GM18858 (cell line): ENCODE measurements around the gene CCN5.
"Not testable (repeated sequence)": the region's sequence is repeated elsewhere in the genome, so short reads cannot be mapped to it uniquely, and the experiment has no call there.

Experiments
- ATAC-seq: cut with Tn5 transposase; IDR thresholded peaks from one replicate; pipeline ENCODE4 v1.9.1; 2021; ENCODE audit not compliant: unreplicated experiment

CCN5 gene

DNA sequence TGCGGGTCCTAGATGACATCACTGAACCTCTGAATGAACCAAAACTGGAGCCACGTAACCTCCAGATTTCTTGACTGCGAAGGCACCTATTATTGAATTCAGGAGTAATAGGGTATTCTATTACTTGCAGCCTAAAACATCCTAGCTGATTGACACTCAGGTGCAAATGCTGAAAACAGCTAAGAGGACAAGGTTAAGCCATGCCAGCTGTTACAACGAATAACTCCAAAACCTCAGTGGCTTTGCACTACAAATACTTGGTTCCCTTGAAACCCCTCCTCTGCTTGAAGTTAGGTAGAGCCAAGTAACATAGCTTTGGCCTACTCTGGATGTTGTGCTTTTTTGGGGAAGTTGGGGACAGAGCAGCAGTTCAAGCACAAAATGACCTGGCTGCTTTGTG lies 21.0 kb upstream of the CCN5 start:
- no peak for ATAC-seq

- no peak for ATAC-seq
These were observed 19.9 kb upstream of the CCN5 start for GRCh38 chr20:44695295-44695673.

DNA sequence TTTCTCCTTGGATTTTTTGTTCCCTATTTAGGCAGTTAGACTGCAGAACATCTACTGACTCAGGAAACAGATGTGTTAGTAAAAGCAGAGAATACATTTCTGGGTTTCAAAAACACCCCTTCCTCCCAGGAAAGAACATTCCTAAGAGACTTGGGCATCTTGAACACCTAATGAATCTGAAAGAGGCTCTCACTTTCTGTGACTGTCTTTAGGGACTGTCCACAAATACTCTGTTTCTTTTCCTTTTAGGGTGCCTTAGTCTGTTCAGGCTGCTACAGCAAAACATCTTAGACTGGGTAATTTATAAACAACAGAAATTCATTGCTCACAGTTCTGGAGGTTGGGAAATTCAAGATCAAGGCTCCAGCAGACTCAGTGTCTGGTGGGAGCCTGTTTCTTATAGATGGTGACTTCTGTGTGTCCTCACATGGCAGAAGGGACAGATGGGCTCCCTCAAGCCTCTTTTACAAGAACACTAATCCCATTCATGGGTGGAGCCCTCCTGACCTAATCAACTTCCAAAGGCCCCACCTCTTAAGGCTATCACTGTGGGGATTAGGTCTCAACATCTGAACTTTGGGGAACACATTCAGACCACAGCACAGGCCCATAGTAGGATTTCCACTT lies 19.4 kb upstream of the CCN5 start:
- no peak for ATAC-seq

- ATAC-seq: no peak
These were observed 18.9 kb upstream of the CCN5 start for GRCh38 chr20:44696315-44696714.

- not testable (repeated sequence) for ATAC-seq
These were observed 18.1 kb upstream of the CCN5 start for GRCh38 chr20:44697041-44697440.

DNA sequence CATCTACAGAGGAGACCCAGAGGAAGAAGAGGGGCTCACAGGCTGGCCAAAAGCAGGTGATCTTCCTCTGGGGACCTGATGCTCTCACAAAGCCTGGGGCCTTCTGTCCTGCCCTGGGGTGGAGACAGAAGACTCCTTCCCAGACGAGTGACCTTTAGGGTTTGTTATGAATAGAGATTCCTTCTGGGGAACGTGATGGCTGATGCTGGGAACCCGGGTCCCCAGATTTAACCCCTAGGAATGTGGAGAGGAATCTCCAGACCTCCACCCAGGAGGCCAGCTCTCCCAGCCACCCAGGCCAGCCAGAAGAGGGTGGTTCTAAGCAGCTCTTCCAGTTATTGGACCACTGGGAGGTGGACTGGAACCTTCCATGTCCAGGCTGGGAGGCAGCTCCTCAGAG lies 16.8 kb upstream of the CCN5 start:
- no peak for ATAC-seq

- ATAC-seq: no peak
These were observed 14.9 kb upstream of the CCN5 start for GRCh38 chr20:44700306-44700705.

DNA sequence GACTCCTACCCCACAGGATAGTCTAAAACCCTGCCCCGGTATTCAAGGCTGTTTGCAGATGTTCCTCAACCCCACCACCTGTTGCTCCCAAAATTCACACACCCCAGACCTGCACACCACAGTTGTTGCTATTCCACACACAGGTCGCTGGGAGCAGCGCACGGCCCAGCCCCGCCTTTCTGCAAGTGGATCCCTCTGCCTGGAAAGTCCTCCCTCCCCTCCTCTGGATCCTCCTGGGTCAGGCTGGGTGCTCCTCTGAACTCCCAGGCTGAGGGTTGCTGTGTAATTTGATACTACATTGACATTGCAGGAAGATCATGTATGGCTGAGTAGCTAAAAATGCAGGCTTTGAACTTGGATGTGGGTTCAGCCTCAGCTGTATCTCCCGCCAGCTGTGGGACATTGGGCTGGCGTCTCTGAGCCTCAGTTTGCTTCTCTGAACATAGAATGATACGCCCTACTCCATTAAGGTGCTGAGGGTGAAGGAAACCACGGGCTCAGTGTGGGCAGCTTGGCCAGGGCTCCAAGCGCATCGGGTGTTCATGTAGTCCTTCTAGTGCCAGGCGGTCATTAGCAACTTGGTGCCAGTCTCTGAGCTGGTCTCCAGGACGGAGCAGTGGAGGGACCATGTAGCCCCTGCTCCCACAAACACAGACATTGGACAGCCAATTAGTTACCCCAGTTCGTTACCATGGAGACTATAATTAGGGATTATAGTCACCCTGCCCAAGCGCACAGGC lies 13.9 kb upstream of the CCN5 start:
- no peak for ATAC-seq

DNA sequence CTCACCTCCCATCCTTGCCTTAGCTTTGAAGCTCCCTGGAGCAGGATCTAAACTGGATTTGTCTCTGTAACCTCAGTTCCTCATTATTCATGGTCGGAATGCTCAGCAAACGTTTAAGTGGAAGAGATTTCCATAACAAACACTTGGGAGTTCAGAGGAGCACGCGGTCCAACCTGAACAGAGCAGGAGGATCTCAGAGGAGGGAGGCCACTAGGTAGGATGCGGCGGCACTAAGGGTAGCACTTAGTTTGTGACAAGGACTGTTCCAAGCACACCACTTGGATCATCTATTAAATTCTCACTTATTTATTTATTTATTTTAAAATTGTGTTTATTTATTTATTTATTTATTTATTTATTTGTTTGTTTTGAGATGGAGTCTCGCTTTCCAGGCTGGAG lies 13.3 kb upstream of the CCN5 start:
- no peak for ATAC-seq

GRCh38 chr20:44702776-44703175 lies 12.4 kb upstream of the CCN5 start:
- ATAC-seq: no peak

DNA sequence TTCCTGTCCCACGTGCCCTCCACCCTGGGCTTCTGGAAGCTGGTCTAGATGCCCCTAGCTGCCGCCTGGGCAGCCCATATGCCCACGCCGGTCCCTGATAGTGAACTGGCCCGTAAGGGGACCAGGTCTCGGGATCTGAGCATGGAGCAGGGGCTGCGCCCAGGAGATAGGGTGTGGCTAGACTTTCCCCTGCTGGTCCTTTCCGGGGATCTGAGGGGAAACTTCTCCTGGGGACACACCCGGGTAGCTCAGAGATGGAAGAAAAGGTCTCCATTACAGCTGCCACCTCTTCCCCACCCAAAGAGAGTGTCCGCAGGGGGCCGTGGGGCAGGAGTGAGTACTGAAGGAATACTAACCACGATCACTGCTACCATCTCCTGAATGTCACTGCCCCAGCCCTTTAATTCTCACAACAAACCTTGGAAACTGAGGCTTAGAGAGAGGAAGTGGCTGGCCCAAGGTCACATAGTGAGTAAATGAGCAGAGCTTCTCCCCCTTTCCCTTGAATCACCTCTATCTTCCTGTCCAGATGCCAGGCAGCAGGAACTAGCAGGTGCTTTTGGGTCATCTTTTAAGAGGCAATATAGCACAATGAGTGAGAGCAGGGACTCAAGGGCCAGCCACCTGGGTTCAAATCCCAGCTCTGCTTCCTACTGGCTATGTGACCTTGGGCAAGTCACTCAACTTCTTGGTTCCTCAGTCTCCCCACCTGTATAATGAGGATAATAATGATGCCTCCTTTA lies 11.8 kb upstream of the CCN5 start:
- no peak for ATAC-seq

DNA sequence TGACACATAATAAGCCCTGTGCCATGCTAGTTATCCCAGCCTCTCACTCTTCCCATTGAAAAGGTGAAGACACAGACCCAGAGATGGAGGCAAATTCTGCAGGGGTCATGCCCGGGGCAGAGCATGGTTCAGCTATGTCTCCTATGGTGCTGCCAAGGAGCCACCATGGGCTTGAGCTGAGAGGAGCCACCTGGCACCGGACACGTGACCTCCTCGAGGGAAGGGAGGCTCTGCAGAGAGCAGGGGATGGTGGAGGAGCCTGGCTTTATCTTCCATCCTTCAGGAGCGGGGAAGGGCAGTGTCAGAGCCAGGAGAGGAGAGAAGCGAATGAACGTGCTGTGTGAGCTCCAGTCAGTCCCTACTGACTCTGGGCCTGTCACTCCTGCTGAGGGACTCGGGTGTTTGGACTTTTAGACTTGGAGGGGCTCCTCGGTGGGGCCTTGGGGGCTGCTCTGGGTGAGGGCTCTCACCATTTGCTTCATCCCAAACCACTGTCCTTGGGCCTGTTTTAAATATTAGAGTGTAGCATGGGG lies 11.1 kb upstream of the CCN5 start:
- no peak for ATAC-seq

- no peak for ATAC-seq
These were observed 10.6 kb upstream of the CCN5 start for GRCh38 chr20:44704551-44704971.

GRCh38 chr20:44705364-44706094 lies 9.6 kb upstream of the CCN5 start:
- ATAC-seq: no peak

DNA sequence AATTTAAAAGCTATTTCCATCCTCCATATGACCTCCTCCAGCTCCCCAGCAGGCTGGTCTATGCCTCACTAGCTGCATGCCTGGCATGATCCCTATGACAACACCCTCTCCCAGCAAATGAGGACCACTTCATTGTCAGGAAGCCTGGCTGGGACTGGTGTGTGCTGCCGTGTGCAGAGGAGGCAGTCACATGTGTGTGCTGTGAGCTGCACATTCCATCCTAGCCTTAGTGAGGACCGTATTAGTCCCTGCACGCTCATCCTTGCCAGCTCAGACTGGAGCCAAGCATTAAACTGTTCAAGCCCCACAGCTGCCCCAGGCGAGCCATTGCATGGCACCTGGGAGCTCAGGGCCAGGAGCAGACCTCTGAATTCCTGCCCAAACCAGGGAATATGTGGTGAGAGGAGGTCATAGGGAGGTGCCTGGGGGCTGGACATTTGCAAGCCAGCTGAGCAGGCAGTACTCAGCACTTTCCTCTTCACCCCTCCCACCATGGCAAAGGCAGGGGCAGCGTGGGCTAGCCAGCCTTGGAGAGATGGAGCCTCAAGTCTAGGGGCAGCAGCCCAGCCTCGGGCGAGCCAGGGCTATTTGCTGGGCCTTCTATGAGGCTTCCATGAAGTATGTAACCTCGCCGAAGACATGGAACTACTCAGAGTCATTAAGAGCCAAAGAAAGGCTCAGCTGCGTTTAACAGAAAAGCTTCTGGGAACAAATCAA lies 8.7 kb upstream of the CCN5 start:
- ATAC-seq: no peak

GRCh38 chr20:44707018-44707579 lies 8.1 kb upstream of the CCN5 start:
- ATAC-seq: no peak

- ATAC-seq: no peak
These were observed 5.8 kb upstream of the CCN5 start for GRCh38 chr20:44709380-44709779.

DNA sequence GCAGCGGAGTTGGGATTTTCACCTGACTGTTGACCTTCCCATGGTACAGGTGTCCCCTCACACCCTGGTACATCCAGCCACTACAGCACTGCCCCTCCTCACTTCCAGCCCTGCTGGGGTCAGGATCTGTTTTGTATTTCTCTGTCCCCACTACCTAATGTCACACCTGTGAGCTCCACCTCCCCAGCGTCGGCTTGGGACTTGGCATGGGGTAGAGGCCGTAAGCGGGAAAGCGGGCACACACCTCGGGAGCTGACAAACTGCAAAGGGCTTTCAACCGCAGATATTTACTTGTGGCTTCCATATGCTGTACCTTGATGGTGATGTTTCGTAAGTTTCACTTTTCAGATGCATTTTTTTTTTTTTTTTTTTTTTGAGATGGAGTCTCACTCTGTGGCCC lies 5.4 kb upstream of the CCN5 start:
- no peak for ATAC-seq

DNA sequence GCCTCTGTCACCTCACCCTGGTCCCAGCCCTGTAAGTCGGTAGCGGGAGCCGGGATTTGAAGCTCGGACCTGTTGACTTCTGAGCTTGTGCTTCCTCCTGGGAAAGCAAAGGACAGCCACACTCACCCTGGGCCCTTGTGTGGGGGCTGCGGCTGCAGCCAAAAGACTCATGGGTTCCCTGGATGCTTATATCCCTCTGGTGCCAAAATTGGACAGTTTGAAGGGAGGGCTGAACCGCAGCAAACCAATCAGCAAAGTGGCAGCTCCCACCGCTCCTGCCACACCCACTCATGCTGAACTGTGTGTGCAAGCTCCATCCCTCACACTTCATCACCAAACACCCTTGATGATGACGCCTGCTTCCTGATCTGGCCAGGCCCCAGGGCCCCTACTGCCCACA lies 3.9 kb upstream of the CCN5 start:
- ATAC-seq: no peak

GRCh38 chr20:44714102-44714700 lies 968 bp upstream of the CCN5 start:
- no peak for ATAC-seq
